ENCODE results near the gene EGFLAM.

Gene EGFLAM

DNA sequence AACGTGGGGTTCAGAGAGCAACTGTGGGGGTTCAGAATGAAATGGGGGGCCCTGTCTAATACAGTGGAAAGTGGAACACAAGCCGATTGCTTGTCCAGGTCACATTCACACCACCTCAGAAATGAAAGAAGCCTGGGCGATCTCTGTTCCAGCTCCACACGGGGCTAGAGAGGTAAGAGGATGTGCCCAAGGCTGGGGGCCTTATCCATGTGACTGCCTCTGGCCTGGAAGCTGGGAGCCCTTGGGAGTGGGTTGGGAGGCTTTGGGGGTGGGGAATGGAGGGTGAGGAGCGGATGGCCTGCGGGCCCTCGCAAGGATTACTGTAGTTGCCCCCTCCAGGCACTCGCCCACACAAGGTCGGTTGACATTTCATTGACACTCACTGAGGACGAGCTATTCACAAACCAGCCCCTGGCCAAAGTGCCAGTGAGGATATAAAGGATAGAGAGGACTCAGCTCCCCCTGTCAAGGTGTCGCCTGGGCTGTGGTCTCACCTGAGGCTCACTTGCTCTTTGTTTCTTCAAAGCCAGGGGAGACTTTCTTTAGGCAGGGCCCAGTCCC lies 211.4 kb downstream of the EGFLAM start:
- H3K4me3 ChIP-seq (ENCODE audit: control insufficient read depth, low read depth, low read length) = no peak overlapping the region
- no peak for DNase-seq (ENCODE audit: low read depth)
- TF ChIP-seq, protein P1, sequence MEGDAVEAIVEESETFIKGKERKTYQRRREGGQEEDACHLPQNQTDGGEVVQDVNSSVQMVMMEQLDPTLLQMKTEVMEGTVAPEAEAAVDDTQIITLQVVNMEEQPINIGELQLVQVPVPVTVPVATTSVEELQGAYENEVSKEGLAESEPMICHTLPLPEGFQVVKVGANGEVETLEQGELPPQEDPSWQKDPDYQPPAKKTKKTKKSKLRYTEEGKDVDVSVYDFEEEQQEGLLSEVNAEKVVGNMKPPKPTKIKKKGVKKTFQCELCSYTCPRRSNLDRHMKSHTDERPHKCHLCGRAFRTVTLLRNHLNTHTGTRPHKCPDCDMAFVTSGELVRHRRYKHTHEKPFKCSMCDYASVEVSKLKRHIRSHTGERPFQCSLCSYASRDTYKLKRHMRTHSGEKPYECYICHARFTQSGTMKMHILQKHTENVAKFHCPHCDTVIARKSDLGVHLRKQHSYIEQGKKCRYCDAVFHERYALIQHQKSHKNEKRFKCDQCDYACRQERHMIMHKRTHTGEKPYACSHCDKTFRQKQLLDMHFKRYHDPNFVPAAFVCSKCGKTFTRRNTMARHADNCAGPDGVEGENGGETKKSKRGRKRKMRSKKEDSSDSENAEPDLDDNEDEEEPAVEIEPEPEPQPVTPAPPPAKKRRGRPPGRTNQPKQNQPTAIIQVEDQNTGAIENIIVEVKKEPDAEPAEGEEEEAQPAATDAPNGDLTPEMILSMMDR (IDR thresholded peaks at IDR 0.05; ENCODE audit: control insufficient read depth, insufficient read depth, low read depth, low read length, missing control alignments) = no peak

DNA sequence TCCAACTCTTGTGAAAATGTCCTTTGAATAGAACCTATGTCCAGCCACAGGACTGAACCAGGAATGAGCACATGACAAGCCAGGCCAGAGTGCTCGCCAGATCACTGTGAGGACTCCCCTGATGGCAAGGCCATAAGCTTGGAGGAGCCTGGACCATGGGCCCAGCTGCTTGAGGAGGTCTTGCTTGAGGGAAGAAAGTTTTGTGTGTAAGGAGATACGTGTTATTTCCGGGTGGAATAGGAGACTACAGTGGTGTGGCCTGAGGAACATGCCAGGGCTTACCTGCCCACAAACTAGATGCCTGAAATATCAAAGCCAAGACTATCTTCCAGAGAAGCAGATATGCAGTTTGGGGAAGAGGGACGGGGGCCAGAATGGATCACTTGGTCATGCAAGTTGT lies 213.3 kb downstream of the EGFLAM start:
- H3K4me3 ChIP-seq (ENCODE audit: control insufficient read depth, low read depth, low read length) = no peak overlapping the region
- TF ChIP-seq, protein P1 (IDR thresholded peaks at IDR 0.05; ENCODE audit: control insufficient read depth, insufficient read depth, low read depth, low read length, missing control alignments) = no peak
- DNase-seq (ENCODE audit: low read depth) = no peak

DNA sequence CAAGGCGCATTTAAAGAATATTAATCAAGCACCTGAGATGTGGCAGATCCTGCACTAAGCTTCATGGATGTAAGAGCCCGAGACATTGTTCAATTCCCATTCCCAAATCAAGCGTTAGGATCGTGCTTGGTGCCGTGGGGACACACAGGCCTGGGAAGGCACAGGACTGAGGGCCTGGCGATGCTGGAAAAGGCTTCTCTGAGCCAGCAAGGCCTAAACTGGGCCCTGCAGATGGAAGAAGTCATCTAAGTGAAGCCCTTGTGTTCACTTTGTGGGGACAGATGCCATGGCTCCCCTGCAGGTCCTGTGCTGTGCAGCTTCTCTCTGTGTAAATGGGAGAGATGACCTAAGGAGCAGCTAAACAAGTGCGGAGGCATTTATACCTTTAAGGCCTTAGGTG lies 214.2 kb downstream of the EGFLAM start:
- no peak overlapping the region for H3K4me3 ChIP-seq (ENCODE audit: control insufficient read depth, low read depth, low read length)
- TF ChIP-seq, protein P1 (IDR thresholded peaks at IDR 0.05; ENCODE audit: control insufficient read depth, insufficient read depth, low read depth, low read length, missing control alignments) = no peak
- DNase-seq (ENCODE audit: low read depth) = no peak

DNA sequence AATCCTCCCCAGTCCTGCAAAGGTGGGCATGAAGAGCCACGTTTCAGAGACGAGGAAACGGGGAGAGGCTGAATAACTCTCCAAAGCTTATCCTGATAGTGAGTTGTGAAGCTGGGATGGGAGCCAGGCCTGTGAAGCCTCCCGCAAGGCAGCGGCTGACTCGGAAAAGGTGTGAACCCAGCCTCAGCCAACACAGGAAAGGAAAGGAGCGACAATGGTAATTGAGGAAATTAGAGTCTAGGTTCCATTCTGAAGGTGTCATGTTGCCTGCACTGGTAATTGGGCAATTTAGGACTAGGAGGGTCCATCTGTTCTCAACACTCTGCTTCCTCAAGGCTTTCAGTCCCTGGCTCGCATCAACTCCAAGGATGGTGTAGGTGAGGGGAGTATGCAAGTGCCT lies 214.6 kb downstream of the EGFLAM start:
- no peak for DNase-seq (ENCODE audit: low read depth)
- TF ChIP-seq, protein P1 (IDR thresholded peaks at IDR 0.05; ENCODE audit: control insufficient read depth, insufficient read depth, low read depth, low read length, missing control alignments) = no peak
- H3K4me3 ChIP-seq (ENCODE audit: control insufficient read depth, low read depth, low read length) = no peak overlapping the region

DNA sequence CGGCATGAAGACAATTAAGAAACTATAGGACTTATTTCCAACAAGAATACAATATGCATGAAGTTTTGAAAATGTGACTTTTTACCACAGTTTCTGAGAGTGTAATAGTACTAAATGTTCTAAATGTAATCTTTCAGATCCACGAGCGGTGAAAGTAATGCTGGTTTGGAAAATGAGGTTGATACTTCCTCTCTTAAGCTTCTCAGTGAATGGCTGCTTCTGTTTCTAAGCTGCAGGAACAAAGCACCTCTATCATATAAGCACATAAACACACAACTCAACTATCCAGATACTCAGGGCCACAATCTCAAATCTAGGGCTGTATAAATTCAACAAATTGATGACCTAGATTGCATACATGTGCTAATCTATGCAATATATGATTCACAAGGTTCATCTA lies 219.8 kb downstream of the EGFLAM start:
- no peak for DNase-seq (ENCODE audit: low read depth)
- no peak overlapping the region for H3K4me3 ChIP-seq (ENCODE audit: control insufficient read depth, low read depth, low read length)
- TF ChIP-seq, protein P1 (IDR thresholded peaks at IDR 0.05; ENCODE audit: control insufficient read depth, insufficient read depth, low read depth, low read length, missing control alignments) = no peak

DNA sequence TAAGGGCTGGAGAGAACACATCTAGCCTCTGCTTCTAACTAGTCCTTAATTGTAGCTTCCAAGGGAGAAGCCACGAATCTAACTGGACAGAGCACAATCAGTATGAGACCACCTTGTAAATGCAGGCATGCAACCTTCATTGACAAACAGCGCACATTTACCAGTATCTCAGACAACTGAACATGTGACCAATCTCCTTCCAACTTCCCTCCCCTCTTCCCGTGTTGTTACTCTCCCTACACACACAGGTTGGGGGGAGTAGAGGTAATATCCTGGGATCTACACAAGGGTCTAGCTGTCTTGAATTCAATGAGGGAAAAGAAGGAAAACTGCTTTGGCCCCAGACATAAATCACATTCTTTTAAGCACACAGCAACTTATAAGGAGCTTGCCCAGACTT lies 220.5 kb downstream of the EGFLAM start:
- TF ChIP-seq, protein P1 (IDR thresholded peaks at IDR 0.05; ENCODE audit: control insufficient read depth, insufficient read depth, low read depth, low read length, missing control alignments) = no peak
- H3K4me3 ChIP-seq (ENCODE audit: control insufficient read depth, low read depth, low read length) = no peak overlapping the region
- DNase-seq (ENCODE audit: low read depth) = no peak

All from AG09309 (cell line).